T follicular helper cell (primary cell): Measurements from ENCODE around the gene DNM3.
"Not testable (repeated sequence)": the region's sequence is repeated elsewhere in the genome, so short reads cannot be mapped to it uniquely, and the experiment has no call there.

Source experiments
- DNase-seq: peaks from one replicate; pipeline ENCODE4 v3.0.0-alpha.2; 2020; ENCODE audit warnings: low read depth

Gene DNM3

DNA sequence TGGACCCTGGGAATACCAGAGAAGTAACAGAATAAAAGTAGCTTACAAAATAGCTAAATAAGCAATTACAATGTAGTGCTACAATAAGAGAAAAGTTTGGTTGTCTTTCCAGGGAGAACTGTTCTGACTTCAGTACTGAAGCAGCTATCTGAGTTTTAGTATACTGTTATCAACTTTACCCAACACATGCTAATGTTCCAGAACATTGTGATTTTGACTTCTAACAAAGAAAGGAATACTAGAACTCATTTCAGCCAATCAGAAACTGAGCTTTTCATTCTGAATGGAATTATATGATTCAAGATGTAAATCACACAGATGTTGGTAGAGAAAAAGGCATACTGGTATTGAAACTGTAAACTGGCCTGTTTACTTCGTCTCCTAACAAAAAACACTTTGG is 579.1 kb downstream of the DNM3 start, which contains the start of gene C1orf105:
Gene C1orf105, plus strand, starts transcription at position 301 of the 400 bp plus-strand sequence. CDS start 201 bp downstream, outside the sequence.
- no peak for DNase-seq

DNA sequence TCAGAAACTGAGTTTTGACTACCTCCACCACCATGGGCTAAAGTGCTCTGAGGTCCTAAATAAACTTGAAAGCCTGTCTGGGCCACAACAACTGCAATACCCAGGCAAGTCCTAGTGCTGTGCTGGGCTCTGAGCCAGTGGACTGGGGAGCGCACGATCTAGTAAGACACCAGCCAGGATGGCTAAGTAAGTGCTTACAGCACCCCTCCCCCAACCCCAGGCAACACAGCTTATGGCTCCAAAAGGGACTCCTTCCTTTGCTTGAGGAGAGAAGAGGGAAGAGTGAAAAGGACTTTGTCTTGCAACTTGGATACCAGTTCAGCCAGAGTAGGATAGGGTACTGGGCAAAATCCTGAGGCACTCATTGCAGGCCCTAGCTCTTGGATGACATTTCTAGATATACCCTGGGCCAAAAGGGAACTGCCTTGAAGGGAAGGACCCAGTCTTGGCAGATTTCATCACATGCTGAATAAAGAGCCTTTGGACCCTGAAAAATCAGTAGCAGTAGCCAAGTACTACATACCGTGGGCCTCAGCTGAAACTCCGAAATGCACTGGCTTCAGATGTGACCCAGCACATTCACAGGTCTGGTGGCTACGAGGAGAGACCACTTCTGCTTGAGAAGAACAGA is 580.8 kb downstream of the DNM3 start:
- no peak for DNase-seq

DNA sequence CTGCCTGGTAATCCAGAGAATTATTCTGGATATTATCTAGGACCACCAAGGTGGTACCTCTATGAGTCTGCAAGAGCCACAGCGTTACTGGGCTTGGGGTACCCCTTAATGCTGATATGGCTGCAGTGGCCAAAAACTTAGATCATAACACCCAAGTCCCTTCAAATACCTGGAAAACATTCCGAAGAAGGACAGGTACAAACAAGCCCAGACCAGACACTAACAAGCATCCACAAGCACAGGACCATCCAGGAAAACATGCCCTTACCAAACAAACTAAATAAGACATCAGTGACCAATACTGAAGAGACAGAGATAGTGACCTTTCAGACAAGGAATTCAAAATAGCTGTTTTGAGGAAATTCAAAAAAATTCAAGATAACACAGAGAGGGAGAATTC is 582.0 kb downstream of the DNM3 start:
- no peak for DNase-seq

DNA sequence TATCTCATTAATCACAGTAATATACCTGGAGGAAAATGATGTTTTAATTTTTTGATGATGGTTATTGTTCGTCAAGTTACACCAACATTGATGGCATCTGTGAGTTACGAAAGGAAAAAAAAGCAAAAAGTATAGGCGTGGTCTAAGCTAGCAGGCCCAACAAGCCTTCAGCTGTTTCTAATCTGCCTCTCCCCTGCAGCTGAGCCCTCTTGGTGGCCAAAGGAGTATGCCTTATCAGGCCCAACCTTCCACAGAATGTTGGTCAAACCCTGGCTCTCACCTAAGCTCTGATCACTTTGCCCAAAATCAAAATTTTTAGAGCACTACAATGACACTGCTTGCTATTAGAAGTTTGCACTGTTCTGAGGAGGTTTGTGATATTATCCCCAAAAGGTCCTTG is 584.0 kb downstream of the DNM3 start:
- DNase-seq = no peak

DNA sequence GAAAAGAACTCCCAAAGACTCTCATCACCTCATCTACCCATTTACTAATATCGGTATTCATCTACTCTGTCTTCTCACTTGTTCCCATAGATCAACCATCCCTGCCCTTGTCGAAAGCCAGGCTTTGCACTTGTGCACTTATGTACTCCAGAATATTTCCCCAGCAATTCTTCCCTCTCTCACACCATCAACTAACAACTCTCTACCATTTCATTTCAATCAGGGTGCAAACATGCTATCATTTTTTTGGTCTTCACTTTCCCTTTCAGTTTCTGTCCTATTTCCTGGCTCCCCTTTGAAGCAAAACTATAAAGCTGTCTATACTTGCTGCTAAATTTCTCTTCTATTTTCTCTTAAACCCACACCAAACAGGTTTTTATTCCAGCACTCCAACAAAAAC is 585.9 kb downstream of the DNM3 start:
- DNase-seq = no peak

DNA sequence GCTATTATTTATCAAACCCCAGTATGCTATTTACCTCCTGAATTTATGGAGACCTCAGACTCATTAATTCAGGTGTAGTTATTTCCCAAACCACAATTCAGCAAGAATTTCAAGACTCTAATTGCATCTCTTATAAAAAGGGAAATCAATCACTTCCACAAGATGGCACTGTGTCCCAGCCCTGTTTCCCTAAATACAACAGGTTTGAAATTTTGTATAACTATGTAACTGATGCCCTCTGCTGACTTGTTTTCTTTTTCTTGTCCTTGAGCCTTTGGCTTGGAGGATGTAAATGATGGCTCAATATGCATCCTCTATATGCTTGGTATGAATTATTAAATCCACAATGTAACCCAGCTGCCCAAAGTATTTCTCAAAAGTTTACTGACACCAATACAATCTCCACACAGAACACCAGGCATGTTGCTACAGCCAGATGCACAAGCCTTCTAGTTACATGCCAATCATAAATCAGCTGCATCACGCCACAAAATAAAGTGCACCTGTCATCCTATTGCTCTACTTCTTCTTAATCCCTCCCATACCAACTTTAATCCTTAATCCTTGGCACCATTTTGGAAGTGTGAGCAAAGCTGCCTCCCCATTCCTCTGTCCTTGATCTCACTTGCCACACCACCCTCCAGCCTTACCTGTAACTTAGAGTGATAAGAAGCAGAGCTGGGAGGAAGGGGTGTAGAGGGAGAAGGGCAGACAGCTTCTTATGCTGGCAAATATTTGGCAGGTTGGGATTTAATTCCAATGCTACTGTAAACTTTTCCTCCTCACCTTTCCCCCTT is 588.2 kb downstream of the DNM3 start:
- peak; percentile 34 for DNase-seq

DNA sequence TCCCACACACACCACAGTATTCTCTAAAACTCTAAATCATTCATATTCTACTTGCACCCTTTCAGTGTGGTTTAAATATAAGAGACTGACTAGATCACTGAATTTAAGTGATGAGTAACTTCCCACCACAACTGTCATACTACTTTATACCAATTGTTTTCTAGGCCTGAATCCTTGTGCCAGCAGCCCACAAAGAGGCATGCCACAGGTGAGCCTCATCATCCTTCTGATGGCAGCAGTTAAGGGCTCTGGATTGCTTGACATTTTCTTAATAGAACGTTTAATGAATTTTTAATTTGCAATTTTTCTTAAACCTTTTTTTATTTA is 588.8 kb downstream of the DNM3 start:
- DNase-seq = no peak

DNA sequence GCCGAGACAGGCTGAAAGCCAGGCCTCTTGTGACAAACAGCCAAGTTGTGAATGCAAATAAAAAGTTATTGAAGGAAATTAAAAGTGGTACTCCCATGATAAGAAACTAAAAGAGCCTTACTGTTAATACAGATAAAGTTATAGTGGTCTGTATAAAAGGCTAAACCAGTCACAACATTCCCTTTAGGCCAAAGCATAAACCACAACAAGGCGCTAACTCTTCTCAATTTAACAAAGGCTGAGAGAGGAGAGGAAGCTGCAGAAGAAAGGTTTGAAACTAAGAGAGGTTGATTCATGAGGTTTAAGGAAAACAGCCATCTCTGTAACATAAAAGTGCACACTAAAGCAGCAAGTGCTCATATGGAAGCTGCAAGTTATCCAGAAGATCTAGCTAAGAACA is 589.9 kb downstream of the DNM3 start:
- no peak for DNase-seq

DNA sequence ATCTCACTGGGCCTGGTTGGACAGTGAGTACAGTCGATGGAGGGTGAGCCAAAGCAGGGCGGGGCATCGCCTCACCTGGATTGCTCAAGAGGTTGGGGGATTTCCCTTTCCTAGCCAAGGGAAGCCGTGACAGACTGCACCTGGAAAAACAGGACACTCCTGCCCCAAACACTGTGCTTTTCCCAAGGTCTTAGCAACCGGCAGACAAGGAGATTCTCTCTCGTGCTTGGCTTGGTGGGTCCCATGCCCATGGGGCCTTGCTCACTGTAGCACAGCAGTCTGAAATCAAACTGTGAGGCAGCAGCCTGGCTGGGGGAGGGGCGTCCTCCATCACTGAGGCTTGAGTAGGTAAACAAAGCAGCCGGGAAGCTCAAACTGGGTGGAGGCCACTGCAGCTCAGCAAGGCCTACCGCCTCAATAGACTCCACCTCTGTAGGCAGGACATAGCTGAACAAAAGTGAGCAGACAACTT is 590.5 kb downstream of the DNM3 start:
- no peak for DNase-seq

DNA sequence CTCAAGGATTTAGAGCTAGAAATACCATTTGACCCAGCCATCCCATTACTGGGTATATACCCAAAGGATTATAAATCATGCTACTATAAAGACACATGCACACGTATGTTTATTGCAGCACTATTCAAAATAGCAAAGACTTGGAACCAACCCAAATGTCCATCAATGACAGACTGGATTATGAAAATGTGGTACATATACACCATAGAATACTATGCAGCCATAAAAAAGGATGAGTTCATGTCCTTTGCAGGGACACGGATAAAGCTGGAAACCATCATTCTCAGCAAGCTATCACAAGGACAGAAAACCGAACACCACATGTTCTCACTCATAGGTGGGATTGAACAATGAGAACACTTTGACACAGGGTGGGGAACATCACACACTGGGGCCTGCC is 595.9 kb downstream of the DNM3 start:
- not testable (repeated sequence) for DNase-seq

DNA sequence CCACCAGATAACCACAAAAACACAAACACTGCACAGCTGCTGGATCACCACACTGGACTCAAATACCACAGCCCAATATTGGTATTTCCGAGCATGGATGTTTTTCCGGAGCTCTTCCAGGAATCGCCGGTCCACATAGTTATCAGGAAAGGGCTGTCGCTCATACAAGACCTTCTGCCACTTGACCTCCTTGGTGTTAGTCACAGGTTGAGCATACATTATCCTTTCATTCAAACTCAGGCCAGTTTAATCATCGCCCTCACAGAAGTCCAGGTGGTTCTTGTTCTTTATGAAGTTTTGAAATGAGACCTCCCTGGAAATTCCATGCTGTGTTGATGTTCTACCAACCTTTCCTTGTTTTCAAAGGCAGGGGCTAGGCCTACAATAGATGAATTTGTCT is 601.1 kb downstream of the DNM3 start:
- no peak for DNase-seq

DNA sequence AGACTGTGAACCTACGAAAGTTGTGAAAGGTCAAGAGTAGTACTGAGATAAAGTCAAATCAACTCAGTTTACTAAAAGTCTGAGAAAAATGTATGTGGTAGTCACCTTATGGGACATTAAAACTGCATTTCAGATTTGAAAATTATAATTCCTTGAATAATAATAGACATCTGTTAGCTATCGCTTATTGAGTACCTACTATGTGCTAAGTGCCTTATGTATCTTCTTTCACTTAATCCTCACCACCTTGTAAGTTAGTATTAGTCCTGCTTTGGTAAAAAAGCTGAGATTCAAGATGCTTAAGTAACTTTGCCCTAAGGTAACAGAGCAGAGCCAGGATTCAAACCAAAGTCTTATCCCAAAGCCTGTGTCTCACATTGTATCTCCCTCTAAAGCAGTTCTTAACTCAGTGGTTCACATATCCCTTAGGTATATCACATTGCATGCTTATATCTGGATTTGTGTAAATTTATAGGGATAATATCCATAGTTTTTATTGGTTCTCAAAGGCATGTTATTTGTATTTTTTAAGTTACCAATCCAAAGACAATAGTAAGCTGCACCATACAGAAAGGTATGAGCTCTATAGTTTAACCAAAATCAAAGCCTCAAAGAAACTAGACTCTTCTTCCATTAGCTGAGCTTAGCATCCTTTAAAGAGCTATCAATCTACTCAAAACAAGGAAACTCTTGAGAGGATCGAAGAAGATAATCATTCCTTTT is 601.7 kb downstream of the DNM3 start:
- no peak for DNase-seq

DNA sequence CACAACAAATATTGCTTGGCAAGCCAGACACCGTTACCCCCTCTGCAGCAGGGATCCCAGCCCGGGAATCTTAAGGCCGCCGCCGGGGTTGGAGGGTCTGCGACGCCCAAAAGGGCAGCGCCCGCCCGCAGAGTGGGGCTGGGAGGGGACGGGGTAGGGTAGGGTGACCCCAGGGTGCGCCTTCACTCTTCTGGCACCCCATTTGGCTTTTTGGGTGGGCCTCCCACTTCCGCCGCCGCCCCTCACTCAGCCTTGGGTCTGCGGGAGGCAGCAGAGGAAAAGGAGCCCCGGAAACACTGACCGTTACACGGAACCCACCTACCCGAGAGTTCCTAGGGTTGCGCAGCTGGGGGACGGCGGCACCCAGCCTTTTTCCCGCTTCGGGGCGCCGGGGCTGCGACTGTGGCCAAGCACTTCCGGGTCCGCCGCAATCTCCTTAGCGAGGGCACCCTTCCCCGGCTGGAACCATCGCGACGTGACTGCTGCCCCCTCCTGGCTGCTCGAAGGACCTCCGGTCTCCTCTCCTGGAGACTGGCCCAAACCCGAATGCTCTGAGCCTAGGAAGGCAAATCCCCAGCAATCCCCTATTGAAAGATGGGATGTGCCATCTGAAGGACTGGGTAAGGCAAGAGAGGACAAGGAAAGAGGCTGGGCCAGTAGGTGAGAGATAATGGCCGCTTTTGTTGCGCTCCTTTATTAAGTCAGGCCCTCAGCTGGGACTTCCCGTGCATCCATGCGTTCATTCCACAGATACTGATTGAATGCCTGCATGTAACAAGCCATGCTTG is 602.6 kb downstream of the DNM3 start, which contains the start of gene PIGC:
Gene PIGC, minus strand, starts transcription at position 404 of the 788 bp plus-strand sequence. CDS start 1,447 bp downstream, outside the sequence.
- peak; percentile 86 for DNase-seq

DNA sequence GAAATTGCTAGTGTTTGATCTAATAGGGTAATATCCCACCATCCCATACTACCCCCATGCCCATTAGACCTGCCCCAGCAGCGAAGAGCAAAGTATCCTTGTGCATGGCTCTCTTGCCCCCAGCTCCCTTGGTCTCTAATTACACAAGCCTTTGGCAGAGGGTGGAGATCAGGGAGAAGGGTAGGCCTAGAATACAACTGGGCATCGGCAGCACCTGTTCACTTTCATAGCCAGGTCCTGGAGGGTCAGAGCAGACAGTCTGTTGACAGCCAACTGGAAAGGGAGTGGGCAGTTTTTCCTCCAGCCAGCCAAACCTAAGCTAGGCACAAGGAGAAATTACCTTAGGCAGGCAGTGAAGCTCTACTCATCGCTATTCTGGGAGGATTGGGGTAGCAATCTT is 605.2 kb downstream of the DNM3 start:
- no peak for DNase-seq

DNA sequence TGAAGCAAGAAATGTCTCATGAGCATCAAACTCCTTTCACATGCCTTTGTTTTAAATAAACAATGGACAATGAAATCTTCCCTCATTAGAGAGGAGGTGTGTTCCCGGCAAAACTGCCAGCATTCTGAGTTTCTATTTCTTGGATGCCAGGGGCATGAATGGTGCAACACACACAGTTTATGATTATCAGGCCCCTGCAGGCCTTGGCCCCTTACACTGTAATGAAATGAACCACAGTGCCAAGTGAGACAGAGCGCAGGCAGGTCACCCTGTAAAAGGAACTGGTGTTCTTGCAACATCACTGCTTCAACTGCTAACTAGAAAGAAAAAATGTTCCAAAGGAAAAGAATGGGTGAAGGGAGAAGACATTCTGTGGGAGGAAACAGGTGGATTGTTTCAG is 606.3 kb downstream of the DNM3 start:
- DNase-seq = no peak

DNA sequence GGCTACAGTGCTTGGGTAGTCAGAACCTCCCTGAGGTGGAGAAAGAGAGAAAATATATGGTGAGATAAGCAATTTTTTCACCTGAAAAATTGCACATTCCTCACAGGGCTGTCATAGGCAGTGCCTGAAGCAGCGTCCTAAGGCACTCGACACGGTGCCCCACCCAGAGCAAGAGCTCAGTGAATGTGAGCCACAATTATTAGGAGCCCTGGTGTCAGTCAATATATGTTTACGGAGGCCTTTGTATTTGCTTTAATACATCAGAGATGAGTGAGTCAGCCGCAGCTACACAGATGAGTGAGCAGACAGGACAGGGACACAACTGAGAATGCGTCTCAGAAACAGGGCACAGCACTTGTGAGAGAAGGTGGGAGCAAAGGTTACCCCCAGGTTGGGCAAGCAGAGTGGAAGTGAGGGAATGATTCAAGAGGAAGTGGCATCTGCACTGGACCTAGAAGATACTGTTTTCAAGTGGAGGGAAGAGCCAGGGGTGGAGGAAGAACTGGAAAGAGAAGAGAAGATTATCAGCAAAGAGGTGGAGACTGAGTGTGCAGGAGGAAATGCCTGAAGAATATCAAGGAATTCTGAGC is 607.8 kb downstream of the DNM3 start:
- no peak for DNase-seq

DNA sequence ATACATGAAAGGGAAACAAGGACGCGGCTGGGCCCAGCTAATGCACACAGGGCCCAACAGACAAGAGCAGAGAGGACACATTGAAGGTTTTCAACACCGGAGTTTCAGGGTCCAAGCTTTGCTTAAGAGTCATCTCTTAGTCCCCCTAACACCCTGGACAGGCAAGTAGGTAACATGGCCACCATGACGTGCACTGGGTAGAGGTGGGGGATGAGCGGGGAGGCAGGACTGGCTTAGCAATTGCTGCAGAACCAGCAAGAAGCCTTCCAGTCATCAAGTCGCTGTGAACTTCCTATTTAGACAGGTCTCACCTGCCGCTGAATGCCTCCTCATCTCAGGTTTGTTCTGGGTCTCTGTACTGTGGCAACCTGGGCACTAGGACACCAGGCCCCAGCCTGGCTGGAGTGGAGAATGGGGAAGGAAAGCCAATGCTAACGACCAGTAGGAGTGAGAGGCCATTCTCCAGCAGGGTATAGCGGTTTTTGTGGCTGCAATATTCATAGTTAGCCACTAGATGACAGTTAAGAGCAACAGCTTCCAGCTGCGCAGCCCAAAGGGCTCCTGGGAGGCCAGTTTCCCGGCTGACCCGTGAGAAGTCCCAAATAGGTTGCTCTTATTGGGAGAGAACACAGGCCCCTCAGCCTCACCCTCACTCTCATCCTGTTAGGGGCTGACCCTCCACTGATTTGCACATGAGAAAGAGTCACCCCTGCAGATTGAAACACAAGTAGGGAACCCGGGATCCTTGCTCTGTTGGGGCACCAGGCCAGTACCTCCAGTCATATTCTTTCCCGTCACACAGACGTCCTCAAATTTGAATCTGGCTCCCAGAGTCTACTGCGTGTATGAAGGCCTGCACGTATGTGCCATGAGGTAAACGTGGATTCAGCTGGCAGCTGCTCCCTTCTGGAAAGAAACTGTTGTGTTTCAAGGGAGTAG is 608.6 kb downstream of the DNM3 start:
- no peak for DNase-seq

DNA sequence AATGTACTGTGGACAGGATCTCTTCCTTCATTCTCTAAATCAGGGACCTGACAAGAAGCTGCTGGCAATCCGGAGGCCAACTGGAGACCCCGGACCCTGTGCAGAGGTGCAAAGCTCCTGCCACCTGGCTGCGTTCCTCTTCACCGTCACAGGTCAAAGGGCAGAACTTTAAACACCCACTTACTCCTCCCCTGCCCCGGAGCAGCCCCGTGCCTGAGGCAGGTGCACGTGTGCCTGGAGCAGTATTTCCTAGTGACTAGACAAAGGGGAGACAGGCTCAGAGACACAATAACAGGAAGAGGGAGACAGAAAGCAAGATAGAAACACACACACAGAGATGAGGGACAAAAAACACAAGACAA is 609.2 kb downstream of the DNM3 start:
- DNase-seq = no peak

DNA sequence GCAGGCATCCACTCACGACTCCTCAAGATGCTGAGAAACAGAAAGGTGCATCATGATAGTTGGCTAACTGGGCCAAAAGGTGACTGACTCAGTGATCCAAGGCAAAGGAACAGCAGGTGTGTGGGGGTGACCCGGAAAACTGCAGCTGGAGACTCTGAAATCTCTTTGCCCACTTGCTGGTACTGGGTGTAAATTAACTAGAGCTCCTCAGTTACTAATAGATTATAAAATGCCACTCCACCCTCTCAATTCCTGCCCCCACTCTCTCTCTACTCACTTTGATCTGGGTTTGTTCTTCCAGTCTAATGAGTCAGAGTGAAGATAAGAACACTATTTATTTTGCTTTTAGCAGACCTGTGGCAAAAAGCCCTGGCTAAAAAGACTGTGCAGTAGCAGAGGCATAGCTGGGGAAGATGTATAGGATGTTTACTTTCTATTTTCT is 609.7 kb downstream of the DNM3 start:
- no peak for DNase-seq

DNA sequence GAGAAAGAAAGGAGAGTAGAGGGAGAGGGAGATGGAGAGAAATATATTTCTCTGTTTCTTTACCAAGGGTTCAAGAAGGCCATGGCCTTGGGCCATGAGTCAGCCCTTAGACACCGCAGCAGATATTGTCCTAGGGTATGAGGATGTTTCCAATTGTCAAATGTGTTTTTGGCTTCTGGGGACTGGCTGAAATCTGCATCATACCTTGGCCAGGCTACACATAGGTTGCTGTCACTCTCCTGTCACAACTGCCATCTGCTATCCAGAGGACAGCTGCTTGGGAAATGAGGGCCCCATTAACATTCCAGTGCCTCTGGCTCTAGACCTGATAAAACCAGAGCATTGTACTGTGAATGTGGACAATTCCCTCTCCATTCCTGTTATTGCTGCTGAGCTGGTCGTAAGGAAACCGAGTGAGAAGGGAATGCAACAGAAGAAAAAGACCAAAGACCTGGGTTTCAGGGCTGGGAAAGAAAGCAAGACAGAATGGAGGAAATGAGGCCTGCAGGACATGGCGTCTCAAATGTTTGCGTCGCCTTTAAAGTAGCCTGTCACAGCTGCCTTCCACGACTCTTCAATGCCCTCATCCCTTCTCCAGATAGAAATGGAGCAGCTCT is 611.3 kb downstream of the DNM3 start:
- no peak for DNase-seq
